H1 (cell line): Measurements from ENCODE around the gene RGS11. TPM values are rescaled to one million over a fixed set of nuclear protein-coding genes. Genes with fewer than 3 reads are reported as not detected.
A peak's percentile ranks its signal among the peaks of the same experiment; 100 is the strongest.

ENCODE experiments used
- ATF3 ChIP-seq: IDR thresholded peaks from 2 replicates; pipeline ENCODE4 v1.6.1; 2011; ENCODE audit warnings: low read depth, mild to moderate bottlenecking, low read length; ENCODE audit not compliant: insufficient read depth
- CBX5 ChIP-seq: fragments of 300-800, 300-1000 bp; sonication (generic); IDR thresholded peaks from 2 replicates; pipeline ENCODE4 v1.7.1; 2016; ENCODE audit warnings: antibody characterized with exemption, low read length, low read depth
- FOSL1 ChIP-seq: IDR thresholded peaks from 2 replicates; pipeline ENCODE4 v1.6.1; 2011; ENCODE audit warnings: mild to moderate bottlenecking, low read depth, low read length, moderate library complexity; ENCODE audit not compliant: insufficient read depth
- HDAC2 ChIP-seq, 2 experiments: fragments of 300-600 bp in 1 of 2; sonication (generic) in 1 of 2; IDR thresholded peaks; 2 replicates each; pipeline ENCODE4 v1.6.1; 2011 to 2012; ENCODE audit warnings: low read depth in 2 of 2, low read length in 2 of 2, mild to moderate bottlenecking in 2 of 2, moderate library complexity in 2 of 2, borderline replicate concordance in 1 of 2, inconsistent platforms in 1 of 2
- HDAC6 ChIP-seq: IDR thresholded peaks from one replicate; pipeline ENCODE4 v1.7.1; 2012; ENCODE audit warnings: low read depth, mild to moderate bottlenecking, inconsistent platforms, low read length, moderate library complexity
- MAX ChIP-seq: IDR thresholded peaks from 2 replicates; pipeline ENCODE4 v1.6.1; 2012; ENCODE audit warnings: inconsistent platforms
- PHF8 ChIP-seq: fragments of 200-600 bp; sonication (generic); conservative IDR thresholded peaks from 2 replicates; pipeline ENCODE4 v1.7.1; 2012; ENCODE audit warnings: low read depth, mild to moderate bottlenecking, inconsistent platforms, low read length, moderate library complexity
- POLR2A ChIP-seq, 2 experiments: IDR thresholded peaks; 1 replicate in 1 of 2; 2 replicates in 1 of 2; pipeline ENCODE4 v1.6.1; 2011; ENCODE audit warnings: low read depth in 2 of 2, low read length in 2 of 2, mild to moderate bottlenecking in 2 of 2; ENCODE audit errors: control extremely low read depth in 1 of 2
- POU5F1 ChIP-seq: IDR thresholded peaks from 2 replicates; pipeline ENCODE4 v1.6.1; 2011; ENCODE audit warnings: low read depth, mild to moderate bottlenecking, low read length, moderate library complexity
- SIN3A ChIP-seq, 2 experiments: IDR thresholded peaks in 1 of 2; conservative IDR thresholded peaks in 1 of 2; 2 replicates each; pipeline ENCODE4 v1.6.1; 2011 to 2012; ENCODE audit warnings: low read length in 2 of 2, improper control_type of control experiment in 1 of 2, low read depth in 1 of 2, mild to moderate bottlenecking in 1 of 2
- TAF1 ChIP-seq: IDR thresholded peaks from 2 replicates; pipeline ENCODE4 v1.6.1; 2011; ENCODE audit warnings: mild to moderate bottlenecking, low read depth, low read length
- polyA plus RNA-seq, 7 experiments: library from polyadenylated mRNA; depleted of rRNA in 3 of 7; stranded (reverse) in 5 of 7; unstranded in 2 of 7; fragments of >200 nt in 5 of 7; fragments of 200-250 nt in 2 of 7; gene quantifications; 1 replicate in 5 of 7; 2 replicates in 1 of 7; 4 replicates in 1 of 7; pipeline versions ENCODE4 v1.2.1 to v1.2.3, GENCODE V29; 2011 to 2013; ENCODE audit warnings: missing spikeins in 2 of 7, mixed read lengths in 2 of 7
- total RNA-seq: library from RNA; stranded (reverse); fragmentation: NEBNext Ultra II Directional; extraction: Animal tissue kit (Norgen Biotek cat#: 25700); gene quantifications from 2 replicates; pipeline ENCODE4 v1.2.1, GENCODE V29; 2021

RGS11 gene
- total and polyA plus RNA-seq, 2 of the 8 experiments (the other 6 are each of a cell fraction or from before 2014, with no cell fraction given), result 0.84 to 1.2 TPM

- TF ChIP-seq ATF3 (0 out of 2 replicates have a peak, but pooled peaks have one; percentile 34), TAF1 (peak; percentile 96), MAX (peak; percentile 97), FOSL1 (no peak), PHF8 (peak; percentile 100), SIN3A (conservative IDR thresholded peaks at IDR 0.05 in 1 of 2, IDR thresholded peaks at IDR 0.05 in 1 of 2; ENCODE audit: low read depth in 1 of 2, low read length in 2 of 2) (peak in 1 of 2 experiments; percentile 82; a peak in 2 of 4 replicates), CBX5 (no peak), POLR2A (IDR thresholded peaks at IDR 0.05; ENCODE audit: control extremely low read depth in 1 of 2, low read depth in 2 of 2, low read length in 2 of 2) (peak; percentile 94 to 99), POU5F1 (no peak), HDAC6 (no peak), HDAC2 (IDR thresholded peaks at IDR 0.05; ENCODE audit: borderline replicate concordance in 1 of 2, low read depth in 2 of 2, low read length in 2 of 2) (0 out of 4 replicates have a peak, but pooled peaks of 1 of the 2 experiments have one; percentile 79)
These were observed 46.7 kb downstream of the RGS11 start, which contains the start of gene LUC7L (continued) for GRCh38 chr16:228852-229730.
